Stimulated activated CD8-positive, alpha-beta memory T cell treated with anti-CD3 and anti-CD28 coated beads, Interleukin-4, amount 100 ng/mL, for 4 hours (primary cell): ENCODE results near the gene RNF13.

ENCODE experiments used
- DNase-seq, 2 donors: peaks; one replicate each; pipeline ENCODE4 v3.0.0-alpha.2; 2020; ENCODE audit warnings: low read depth in 2 of 2, low spot score in 1 of 2

Gene RNF13

GRCh38 chr3:149983628-149984027 is 170.6 kb downstream of the RNF13 start:
- DNase-seq, result no peak

DNA sequence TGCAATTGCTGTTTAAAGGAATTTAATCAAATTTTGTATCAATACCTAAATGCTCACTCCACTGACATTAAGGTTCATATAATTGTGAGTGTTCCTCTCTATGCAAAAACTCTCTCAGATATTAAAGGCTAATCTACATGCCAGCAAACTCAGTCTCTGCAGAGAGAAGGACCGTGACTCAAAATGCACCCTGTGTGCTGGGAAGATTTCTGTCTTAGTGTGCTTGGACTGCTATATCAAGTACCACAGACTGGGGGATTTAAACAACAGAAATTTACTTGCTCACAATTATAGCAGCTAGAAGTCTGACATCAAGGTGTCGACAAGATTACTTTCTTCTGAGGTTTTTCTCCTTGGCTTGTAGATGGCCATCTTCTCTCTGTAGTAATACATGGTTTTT is 176.3 kb downstream of the RNF13 start:
- no peak for DNase-seq

DNA sequence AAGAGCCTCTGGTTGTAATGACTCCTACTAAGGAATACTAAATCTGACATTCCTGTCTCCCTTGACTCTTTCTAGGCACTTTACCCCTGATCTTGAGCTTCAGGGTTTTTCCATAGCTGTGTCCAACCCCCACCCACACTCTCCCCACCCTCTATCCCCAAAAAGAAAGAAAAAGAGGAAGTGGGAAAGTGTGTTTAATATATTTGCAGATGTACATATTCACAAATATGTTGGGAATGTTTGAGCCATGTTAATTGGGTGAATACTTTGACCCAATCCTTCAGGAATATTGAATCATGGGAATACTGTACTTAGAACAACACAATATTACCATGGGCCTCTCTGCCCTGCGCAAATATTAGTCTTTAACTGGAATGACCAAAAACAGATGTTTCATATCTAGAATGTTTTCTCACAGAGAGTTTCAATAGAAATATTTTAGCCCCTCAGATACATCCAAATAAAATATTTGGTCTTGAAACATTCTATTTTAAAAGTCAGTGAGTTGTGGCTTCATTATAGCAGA is 177.5 kb downstream of the RNF13 start:
- no peak for DNase-seq

DNA sequence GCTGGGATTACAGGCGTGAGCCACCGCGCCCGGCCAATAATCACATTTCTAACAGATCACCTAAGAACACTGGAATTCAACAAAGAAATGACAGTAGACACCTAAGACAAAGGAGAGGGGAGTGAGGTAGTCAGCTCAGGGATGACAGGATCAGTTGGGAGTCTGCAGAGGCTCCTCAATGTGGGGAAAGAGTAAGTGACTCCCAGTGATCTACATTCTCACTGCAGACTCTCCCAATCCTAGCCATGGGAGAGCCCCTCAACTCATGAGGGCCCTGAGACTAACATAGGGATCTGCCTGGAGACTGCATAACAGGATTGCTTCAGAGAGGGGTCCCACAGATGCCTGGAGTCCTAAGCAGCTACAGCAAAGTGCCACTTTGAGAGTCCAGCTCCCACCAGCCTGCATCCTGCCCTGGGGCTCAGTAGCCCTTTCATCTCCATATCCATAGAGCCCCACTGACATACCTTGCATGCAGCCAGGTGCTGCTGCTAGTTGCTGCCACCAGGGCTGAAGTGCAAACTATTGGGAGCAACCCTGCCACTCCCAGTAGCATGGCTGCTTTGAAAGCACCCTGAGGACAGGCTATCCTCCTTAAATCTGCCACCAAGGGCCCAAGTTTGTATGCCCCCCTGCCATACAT is 179.5 kb downstream of the RNF13 start:
- DNase-seq, result no peak

- DNase-seq, result no peak
These were observed 185.9 kb downstream of the RNF13 start for GRCh38 chr3:149998946-149999345.

- DNase-seq, result no peak
These were observed 186.4 kb downstream of the RNF13 start for GRCh38 chr3:149999421-149999820.

DNA sequence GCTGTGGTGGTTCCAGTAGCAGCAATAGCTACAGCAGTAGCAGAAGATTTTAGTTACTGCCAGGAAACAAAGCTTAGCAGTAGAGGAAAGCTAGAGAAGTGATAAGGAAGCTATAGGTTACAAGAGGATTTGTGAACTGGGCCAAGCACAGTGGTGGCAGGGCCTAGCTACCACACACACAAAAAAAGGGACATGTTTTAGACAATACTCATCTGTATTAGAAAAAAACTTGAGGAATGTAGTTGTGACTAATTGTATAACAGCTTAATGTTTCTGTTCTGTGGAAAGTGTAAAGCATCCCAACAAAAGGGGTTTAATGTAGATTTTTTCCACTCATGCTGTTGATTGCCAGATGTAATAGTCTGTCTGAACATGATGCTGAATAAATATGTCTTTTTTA is 187.6 kb downstream of the RNF13 start:
- no peak for DNase-seq

- no peak for DNase-seq
These were observed 192.5 kb downstream of the RNF13 start for GRCh38 chr3:150005243-150006112.

GRCh38 chr3:150006794-150007193 is 193.8 kb downstream of the RNF13 start:
- no peak for DNase-seq
